HUDEP-2 (cell line): ENCODE data around the gene TEC.
"Not testable (repeated sequence)": the region's sequence is repeated elsewhere in the genome, so short reads cannot be mapped to it uniquely, and the experiment has no call there.

Experiments
- DNase-seq, 76 experiments: peaks; one replicate each; lab custom pipeline; 2025; ENCODE audit not compliant: unreplicated experiment in 76 of 76; lab: John Stamatoyannopoulos, UW

TEC gene

DNA sequence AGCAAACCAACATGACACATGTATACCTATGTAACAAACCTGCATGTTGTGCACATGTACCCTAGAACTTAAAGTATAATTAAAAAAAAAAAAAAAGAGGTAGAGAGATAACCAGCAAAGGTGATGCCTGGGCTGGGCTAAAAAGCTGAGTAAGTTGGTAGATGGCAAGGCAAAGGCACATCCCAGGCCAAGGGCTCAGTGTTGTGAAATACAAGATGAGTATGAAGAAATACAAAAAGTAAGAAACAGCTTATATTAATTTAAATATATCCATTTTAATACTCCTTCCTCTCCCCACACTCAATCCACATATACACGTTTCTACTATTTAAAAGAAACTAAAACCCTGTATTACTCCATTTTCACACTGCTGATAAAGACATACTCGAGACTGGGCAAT, 25.8 kb downstream of the TEC start:
- peak in 1 of 76 experiments; percentile 40 for DNase-seq

DNA sequence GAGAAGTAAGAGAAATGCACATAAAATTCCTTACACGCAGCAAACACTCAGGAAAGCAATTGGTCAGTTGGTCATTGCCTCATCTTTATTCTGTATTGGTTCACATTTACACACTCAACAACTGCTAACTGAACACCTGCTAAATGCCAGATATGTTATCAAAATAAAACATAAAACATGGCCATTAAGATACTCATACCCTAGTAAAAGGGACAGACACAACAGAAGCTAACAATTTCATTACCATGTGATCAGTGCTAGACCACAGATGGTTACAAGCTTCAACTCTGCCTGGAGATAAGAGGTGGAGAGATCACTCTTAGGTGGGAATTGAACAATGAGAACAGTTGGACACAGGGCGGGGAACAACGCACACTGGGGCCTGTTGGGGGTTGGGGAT, 26.2 kb downstream of the TEC start:
- DNase-seq = peak in 74 of 76 experiments; percentile 17 to 95 (median 66)

DNA sequence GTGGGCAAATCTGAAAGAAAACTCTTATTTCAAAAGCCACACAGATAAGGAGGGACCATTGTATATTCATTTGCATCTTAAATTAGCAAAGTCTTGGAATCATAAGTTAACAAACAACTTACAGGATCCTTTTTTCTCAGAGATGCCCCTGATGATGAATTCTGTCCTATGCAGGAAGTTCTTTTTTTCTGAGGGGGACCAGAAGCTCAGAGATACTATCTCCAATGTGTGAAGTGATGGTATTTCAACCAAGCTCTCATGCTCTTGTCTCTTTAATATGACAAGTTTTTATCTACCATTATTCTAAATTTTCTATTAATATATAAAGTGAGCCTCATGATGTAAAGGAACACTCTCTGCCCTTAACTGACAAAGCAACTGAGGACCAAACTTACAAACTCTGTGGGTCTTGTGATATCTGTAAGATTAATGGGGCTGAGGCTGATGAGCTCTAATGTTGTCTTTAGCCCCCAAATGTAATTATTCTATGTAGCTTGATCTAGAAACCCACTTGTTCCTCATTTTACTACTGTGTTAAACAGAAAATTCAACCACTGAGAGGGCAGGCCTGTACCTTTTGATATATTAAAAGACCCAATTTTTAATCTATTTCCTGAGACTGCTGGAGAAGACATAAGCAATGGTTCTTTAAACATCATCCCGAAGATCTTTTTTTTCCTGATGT, 27.0 kb downstream of the TEC start:
- peak in 2 of 76 experiments; percentile 6 to 9 for DNase-seq

DNA sequence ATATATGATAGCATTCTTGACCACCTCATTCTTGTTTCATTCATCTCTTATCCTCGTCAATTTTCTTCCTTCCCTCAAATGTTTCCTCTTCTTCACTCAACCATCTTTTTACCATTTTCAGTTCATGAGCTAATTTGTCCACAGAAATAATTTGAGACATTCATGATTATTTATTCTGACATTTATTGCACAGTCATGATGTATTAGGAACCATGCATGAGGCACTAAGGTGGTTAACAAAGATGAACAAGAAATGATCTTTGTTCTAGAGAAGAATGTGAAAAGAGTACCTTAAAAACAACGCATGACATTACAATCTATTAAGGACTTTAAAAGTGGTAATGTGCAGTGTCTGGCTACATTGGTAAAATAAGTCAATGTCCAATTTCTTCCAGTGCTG, 27.9 kb downstream of the TEC start:
- DNase-seq = no peak

- DNase-seq = peak in 6 of 76 experiments; percentile 4 to 34 (median 26)
These were observed 31.5 kb downstream of the TEC start for GRCh38 chr4:48237996-48238645.

DNA sequence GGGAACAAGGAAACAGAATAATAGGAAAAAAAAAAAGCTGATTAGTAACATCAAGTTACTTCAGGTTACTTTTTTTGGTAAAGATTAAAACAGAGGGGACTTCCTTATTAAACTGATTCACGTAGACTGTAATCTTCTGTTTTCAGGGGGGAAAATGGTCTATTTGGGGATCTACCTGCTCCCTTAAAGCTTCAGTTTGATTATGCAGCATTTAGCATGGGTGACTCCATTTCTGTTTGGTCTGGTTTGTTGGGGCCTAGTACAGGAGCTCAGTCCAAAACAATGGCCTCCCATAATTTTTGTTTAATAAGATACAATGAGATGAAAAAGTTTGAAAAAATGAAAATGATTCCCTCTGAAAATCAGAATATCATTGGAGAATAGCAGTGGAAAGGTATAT, 34.6 kb downstream of the TEC start:
- DNase-seq = no peak

DNA sequence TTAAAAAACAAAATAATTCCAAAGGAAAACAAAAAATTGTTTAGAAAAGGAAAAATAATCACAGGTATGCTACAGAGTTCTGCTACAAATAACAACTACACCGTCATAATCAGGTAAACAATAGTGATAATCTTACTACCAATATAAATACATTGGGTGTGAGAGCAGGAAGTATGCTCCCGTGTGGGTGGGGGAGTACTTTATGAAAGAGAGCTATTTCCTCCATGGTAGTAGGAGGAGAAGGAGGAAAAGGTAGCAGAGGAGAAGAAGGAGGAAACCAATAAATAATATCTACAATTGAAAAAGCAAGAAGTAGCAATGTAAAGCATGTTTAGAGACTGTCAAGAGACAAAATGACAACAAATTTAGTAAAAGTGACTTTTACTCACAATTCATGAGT, 35.1 kb downstream of the TEC start:
- DNase-seq = no peak

DNA sequence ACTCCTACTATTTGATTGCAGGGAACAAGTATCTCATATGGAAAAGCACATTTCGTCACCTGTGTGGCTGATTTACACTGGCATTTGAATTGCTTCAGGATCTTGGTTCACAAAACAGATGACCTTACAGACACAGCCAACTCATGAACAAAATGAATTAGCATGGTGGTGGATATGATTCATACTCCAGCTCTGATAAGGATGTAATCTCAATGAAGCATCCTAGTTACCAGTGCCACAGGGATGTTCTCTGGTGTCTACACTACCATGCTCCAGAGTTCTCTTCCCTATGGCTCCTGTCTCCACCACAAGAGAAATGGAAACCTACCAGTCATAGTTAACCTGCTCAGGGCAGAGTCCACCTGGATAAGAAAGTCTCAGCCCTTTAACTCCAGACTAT, 40.7 kb downstream of the TEC start:
- DNase-seq = peak in 25 of 76 experiments; percentile 5 to 54 (median 32)

DNA sequence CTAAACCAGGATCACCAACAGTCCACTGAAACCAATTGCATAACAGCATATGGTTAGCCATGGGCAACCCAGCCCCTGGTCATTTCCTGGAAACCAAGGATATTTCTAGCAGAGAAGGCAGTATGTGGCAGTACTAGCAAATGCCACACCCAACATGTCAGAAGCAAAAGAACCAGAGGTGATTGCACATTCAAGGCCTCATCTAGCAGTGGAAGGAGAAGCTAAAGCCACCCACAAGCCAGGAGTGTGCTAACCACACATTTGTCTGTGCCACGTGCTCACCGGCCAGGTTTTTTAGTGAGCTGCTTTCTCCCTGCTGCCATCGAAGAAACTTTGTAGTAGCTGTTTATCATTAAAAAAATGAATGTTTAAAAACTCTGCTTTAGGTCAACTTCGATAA, 42.0 kb downstream of the TEC start:
- DNase-seq = peak in 2 of 76 experiments; percentile 5 to 11

GRCh38 chr4:48226199-48226598, 43.4 kb downstream of the TEC start:
- DNase-seq = no peak

DNA sequence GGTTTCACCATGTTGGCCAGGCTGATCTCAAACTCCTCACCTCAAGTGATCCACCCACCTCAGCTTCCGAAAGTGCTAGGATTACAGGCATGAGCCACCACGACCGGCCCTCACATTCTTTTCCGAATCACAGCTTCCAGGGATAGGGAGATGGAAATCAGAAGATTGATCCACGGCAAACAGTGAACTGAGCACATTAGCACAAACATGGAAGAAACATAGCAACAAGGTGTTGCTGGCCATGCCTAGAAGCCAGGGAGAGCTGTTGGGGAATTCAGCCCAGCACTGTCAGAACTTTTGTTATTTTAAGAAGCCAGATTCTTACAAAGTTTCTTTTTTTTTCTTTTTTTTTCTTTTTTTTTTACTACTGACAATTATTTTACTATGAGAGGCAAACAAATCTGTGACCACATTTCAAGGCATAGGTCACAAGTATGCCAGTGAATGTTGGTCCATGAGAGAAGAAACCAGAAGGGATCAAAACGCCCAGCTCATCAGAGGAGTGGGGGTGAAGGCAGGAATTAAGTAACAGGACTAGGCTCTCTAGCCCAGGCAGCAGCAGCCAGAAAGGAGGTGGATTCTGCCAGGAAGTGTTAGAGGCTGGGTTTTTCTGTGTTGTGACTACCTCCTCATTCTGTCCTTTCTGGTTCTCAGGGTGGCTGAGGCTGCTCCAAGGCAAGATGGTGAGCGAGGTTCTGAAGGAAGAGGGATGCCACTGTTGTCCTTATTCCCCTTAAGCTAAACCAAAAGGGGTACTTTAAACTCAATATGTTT, 44.1 kb downstream of the TEC start:
- DNase-seq = no peak

DNA sequence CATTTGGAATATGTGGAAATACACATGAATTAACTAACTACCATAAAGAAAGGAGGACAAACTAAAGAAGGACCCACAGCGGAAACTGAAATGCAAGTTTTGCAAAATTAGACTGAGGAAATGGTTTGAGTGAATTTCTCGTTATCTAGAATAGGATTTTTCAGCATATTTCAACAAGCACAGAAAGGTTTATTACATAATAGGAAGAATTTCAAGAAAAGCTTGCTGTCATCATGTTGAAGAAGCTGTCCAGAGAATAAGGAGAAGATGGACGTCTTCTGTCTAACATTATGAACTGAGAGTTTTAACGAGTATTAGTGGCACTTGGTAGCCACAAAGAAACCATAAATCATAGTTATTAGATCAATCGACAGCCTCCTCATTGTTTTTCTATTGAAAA, 45.0 kb downstream of the TEC start:
- DNase-seq = no peak

DNA sequence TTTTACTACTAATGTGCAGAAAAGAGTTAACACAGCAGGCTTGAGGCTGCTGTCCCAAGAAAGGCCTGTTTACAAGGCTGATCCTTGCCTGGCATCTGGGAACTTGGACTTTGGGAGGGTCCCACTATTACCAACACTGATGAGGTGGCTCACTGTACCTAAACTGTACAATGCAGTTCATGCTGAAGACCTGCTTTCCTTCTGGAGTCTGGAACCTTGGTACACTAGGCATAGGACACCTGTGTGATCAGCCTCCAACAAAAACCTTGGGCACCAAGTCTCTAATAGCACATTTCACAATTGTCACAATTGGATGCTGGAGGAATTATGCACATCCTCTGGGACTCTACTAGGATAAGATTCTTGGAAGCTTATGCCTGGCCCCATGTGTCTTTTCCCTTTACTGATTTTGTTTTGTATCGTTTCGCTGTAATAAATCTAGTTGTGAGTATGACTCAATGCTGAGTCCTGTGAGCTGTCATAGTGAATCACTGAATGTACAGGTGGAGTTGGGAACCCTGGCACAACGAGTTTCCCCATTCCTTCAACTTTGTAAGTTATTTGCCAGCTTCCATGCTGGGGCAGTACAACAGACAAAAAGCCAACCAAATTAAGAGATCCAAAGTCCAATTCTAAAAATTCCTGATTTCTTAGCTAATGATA, 45.9 kb downstream of the TEC start:
- DNase-seq = no peak

DNA sequence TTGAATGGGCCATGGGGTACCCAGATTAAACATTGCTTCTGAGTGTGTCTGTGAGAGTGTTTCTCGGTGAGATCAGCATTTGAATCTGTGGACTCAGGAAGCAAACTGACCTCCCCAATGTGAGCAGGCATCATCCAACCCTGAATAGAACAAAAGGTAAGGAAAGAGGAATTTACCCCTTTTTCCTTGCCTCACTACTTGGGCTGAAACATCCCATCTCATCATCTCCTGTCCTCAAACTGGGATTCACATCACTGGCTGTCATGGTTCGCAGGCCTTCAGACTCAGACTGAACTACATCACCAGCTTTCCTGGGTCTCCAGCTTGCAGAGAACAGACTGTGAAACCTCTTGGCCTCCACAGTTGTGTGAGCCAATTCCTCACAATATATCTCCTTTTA, 47.1 kb downstream of the TEC start:
- DNase-seq = no peak

DNA sequence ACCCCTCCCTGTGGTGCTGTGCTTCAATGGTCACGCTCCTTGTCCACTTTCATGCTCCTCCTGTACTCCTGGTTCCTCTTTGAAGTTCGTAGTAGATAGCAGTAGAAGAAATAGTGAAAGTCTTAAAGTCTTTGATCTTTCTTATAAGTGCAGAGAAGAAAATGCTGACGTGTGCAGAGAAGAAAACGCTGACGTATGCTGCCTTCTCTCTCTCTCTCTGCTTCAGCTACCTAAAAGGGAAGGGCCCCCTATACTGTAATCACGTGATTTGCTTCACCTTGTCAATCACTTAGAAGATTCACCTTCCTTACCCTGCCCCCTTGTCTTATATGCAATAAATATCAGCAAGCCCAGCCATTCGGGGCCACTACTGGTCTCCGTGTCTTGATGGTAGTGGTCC, 50.2 kb downstream of the TEC start:
- not testable (repeated sequence) for DNase-seq

- DNase-seq = no peak
These were observed 53.1 kb downstream of the TEC start for GRCh38 chr4:48216563-48216962.

GRCh38 chr4:48215977-48216376, 53.7 kb downstream of the TEC start:
- DNase-seq = no peak

GRCh38 chr4:48212165-48212564, 57.5 kb downstream of the TEC start:
- DNase-seq = peak in 47 of 76 experiments; percentile 2 to 79 (median 34)

- DNase-seq = peak in 1 of 76 experiments; percentile 26
These were observed 58.7 kb downstream of the TEC start for GRCh38 chr4:48210966-48211328.

DNA sequence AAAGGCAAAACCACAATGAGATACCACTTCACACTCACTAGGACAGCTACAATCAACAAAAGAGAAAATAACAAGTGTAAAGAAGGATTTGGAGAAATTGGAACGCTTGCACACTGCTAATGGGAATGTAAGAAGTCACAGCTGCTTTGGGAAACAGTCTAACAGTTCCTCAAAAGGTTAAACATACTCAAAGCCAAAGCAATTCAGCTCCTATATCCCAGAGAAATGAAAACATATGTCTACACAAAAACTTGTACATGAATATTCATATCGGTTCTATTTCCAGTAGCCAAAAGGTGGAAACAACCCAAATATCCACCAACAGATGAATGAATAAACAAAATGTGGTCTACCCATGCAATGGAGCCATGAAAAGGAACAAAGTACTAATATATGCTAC, 64.0 kb downstream of the TEC start:
- no peak for DNase-seq

DNA sequence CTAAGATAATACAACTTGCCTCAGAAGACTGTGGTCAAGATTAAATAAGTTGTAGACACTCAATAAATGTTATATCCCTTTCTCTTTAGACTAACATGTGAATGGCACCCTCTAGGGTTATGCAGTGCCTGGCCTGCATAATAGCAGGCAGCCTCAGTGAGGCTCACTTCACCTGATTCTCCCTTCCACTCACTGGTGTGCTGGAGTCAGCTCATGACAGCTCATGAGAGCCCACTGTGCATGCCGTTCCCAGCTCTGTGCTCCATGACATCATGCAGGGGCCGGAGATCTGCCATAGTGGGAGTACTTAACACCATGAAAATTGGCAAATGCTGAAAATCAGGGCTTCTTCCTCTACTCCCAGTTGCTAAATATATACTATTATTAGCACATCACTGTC, 64.5 kb downstream of the TEC start:
- peak in 3 of 76 experiments; percentile 5 to 16 (median 10) for DNase-seq
